Activated CD8-positive, alpha-beta T cell treated with anti-CD3 and anti-CD28 coated beads for 36 hours (primary cell): ENCODE data around the gene GLIPR1. TPM values are rescaled to one million over a fixed set of nuclear protein-coding genes. Genes with fewer than 3 reads are reported as not detected.

Experiments used
- ATAC-seq: fragments of 200-7000 bp; cut with Tn5 transposase; one replicate; pipeline ENCODE4 v1.10.0; 2021; ENCODE audit warnings: mild to moderate bottlenecking, moderate library complexity
- CTCF ChIA-PET: fragments of 350-600 bp; sonication (Branson Sonifier 250); formaldehyde crosslinking; loops from one replicate; lab custom pipeline; 2021; ENCODE audit warnings: antibody characterized with exemption; lab: Charles Lee
- POLR2A ChIA-PET: fragments of 350-600 bp; sonication (Branson Sonifier 250); formaldehyde crosslinking; loops from one replicate; lab custom pipeline; 2021; ENCODE audit warnings: antibody characterized with exemption; lab: Charles Lee
- DNase-seq: peaks from one replicate; pipeline ENCODE4 v3.0.0-alpha.2; 2020
- H3K27ac Mint-ChIP-seq: one replicate; pipeline ENCODE4 v1.8.0; 2021; ENCODE audit warnings: mild to moderate bottlenecking, mixed read lengths
- H3K27me3 Mint-ChIP-seq: one replicate; pipeline ENCODE4 v1.8.0; 2021; ENCODE audit warnings: mixed read lengths
- H3K36me3 Mint-ChIP-seq: one replicate; pipeline ENCODE4 v1.8.0; 2021; ENCODE audit warnings: low read depth, mixed read lengths
- H3K4me1 Mint-ChIP-seq: one replicate; pipeline ENCODE4 v1.8.0; 2021; ENCODE audit warnings: low read depth, mixed read lengths
- H3K4me3 Mint-ChIP-seq: one replicate; pipeline ENCODE4 v1.8.0; 2021; ENCODE audit warnings: mild to moderate bottlenecking, moderate library complexity, mixed read lengths
- H3K9me3 Mint-ChIP-seq: one replicate; pipeline ENCODE4 v1.8.0; 2021; ENCODE audit warnings: mixed read lengths
- intact Hi-C: fragments of 100-400 bp; cut with micrococcal nuclease; formaldehyde crosslinking; loops from one replicate; pipeline ENCODE4 v1.10.0; 2022
- total RNA-seq, 2 experiments: library from RNA; stranded (reverse); gene quantifications; one replicate each; pipeline ENCODE4 v1.2.3, GENCODE V29; 2021
- TF ChIP-seq, protein P1 (sequence below): fragments of 200-600 bp; IDR thresholded peaks from one replicate; pipeline ENCODE4 v1.8.0; 2022; ENCODE audit warnings: antibody characterized with exemption, mild to moderate bottlenecking

The GLIPR1 gene
- total RNA-seq, 2 experiments from 2014 or later: 15.9 to 18.6 TPM

DNA sequence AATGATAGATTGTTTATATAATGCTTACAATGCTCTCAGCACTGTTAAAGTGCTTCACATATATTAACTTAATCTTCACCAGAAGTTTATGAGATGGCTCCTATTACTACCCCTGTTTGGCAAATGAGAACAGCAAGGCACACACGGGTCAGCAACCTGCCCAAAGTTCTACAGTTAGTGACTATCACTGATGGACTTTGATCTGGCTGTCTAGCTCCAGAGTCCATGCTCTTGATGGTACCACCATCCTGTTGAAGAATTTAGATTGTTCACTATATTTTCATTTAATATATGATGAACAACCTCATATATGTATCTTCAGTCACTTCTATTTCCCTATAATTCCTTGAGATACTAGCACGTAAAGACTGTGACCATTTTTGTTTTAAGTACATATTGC is 10.6 kb downstream of the GLIPR1 start:
- peaks cover 34% of the 10 kb centered on the region for H3K4me1 Mint-ChIP-seq
- H3K9me3 Mint-ChIP-seq: no peaks in the 10 kb centered on the region
- TF ChIP-seq, protein P1, sequence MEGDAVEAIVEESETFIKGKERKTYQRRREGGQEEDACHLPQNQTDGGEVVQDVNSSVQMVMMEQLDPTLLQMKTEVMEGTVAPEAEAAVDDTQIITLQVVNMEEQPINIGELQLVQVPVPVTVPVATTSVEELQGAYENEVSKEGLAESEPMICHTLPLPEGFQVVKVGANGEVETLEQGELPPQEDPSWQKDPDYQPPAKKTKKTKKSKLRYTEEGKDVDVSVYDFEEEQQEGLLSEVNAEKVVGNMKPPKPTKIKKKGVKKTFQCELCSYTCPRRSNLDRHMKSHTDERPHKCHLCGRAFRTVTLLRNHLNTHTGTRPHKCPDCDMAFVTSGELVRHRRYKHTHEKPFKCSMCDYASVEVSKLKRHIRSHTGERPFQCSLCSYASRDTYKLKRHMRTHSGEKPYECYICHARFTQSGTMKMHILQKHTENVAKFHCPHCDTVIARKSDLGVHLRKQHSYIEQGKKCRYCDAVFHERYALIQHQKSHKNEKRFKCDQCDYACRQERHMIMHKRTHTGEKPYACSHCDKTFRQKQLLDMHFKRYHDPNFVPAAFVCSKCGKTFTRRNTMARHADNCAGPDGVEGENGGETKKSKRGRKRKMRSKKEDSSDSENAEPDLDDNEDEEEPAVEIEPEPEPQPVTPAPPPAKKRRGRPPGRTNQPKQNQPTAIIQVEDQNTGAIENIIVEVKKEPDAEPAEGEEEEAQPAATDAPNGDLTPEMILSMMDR: no peak
- H3K27ac Mint-ChIP-seq: no peak overlapping the region
- CTCF ChIA-PET: no interaction called here
- no peak for ATAC-seq
- no peak overlapping the region for H3K4me3 Mint-ChIP-seq
- intact Hi-C loops: no loop called here
- H3K36me3 Mint-ChIP-seq: peaks cover 19% of the 10 kb centered on the region
- no peaks in the 10 kb centered on the region for H3K27me3 Mint-ChIP-seq
- DNase-seq: no peak
- POLR2A ChIA-PET: no interaction called here

DNA sequence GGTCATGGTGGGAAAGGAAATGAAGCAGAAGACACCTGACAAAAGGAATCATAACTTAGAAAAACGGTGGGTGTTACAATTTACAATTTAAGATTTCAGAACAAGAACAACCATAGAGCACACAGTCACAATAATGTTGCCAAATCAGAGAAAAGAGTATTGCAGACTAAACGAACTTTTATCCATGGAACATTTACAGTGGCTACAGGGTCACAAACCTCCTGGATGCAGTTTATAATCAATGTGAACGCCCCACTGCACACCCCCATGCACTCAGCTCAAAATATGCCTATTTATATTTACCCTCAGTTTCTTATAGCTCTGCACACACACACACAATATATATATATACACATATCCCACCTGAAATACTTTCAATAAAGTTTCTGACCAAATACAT is 22.9 kb downstream of the GLIPR1 start:
- Mint-ChIP-seq H3K4me1 (peaks cover 21% of the 10 kb centered on the region), H3K27me3 (no peaks in the 10 kb centered on the region), H3K9me3 (no peaks in the 10 kb centered on the region), H3K4me3 (no peak overlapping the region), H3K36me3 (peaks cover 44% of the 10 kb centered on the region), H3K27ac (no peak overlapping the region)
- ChIA-PET POLR2A (interaction anchor here (0.6 kb wide), 2 partner anchors 114 to 246 kb away, joined by 3 read pairs; no protein-coding TSS in a partner anchor), CTCF (interaction anchor here (2.0 to 3.9 kb wide), 2 partner anchors 19 to 113 kb away, joined by 13 to 44 read pairs; partner anchors contain the start of gene GLIPR1L2)
- DNase-seq: no peak
- ATAC-seq: no peak
- intact Hi-C loops: no loop called here
- TF ChIP-seq, protein P1: no peak

DNA sequence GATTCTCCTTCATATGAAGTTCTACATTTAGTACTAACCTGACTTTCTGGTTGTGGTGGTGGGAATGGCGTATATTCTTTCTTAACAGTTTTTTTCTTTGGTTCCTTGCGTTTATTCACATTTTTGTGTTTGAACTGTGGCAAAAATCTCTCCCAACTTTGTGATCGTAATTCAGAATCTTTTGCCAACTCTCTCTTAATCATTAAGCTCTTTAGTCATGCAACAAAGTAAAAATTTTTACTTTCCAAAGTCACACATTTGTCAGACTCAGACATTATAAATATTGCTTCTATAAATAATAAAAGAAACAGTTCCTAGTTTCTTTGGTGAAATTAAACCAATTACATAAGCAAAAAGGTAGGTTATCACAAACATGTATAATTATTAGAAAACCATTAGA is 23.3 kb downstream of the GLIPR1 start:
- H3K36me3 Mint-ChIP-seq: peaks cover 42% of the 10 kb centered on the region
- intact Hi-C loops: no loop called here
- no peaks in the 10 kb centered on the region for H3K27me3 Mint-ChIP-seq
- POLR2A ChIA-PET: no interaction called here
- no peak for DNase-seq
- TF ChIP-seq, protein P1: no peak
- H3K9me3 Mint-ChIP-seq: no peaks in the 10 kb centered on the region
- H3K4me3 Mint-ChIP-seq: no peak overlapping the region
- H3K27ac Mint-ChIP-seq: no peak overlapping the region
- CTCF ChIA-PET: interaction anchor here (2.0 to 3.9 kb wide), 3 partner anchors 19 to 169 kb away, joined by 13 to 44 read pairs (median 17); partner anchors contain the start of genes GLIPR1L1 and GLIPR1L2
- no peak for ATAC-seq
- H3K4me1 Mint-ChIP-seq: peaks cover 22% of the 10 kb centered on the region

DNA sequence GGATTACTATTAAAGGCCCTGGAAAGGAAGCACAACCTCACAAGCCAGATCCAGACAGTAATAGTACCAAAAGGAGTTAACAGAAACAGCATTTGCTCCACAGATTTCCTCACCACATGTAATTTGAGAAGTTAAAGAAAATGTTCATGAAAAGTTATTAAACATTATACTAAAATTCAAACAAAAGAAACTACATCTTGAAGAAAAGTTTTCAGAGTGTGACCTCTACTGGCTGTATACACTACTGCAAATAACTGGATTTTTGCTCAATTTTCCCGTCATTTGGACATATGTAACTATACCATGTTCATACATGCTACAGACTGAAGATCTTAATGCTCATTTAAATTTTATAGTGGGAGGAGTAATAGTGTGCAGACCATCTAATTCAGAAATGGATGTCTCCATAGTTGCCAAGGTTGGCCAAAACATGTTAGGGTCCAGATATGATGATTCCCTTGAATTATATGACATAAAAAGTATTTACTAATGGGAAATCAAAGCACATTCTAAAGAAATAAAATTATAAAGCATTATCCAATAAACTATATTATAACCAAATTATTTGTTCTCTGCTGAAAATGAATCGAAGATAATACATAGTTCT is 25.3 kb downstream of the GLIPR1 start:
- CTCF ChIA-PET: interaction anchor here (1.1 to 3.9 kb wide), 5 partner anchors 21 to 171 kb away, joined by 4 to 44 read pairs (median 13); partner anchors contain the start of genes GLIPR1L1 and GLIPR1L2
- peaks cover 35% of the 10 kb centered on the region for H3K4me1 Mint-ChIP-seq
- intact Hi-C loops: loop anchor here (5.0 kb wide), 1 partner anchor 114 kb away; the partner anchor contains the start of gene GLIPR1L2
- ATAC-seq: peak; percentile 70
- TF ChIP-seq, protein P1: peak; percentile 74
- H3K27me3 Mint-ChIP-seq: no peaks in the 10 kb centered on the region
- no peak for DNase-seq
- H3K4me3 Mint-ChIP-seq: no peak overlapping the region
- peak overlapping the region; percentile 57 for H3K27ac Mint-ChIP-seq
- H3K9me3 Mint-ChIP-seq: no peaks in the 10 kb centered on the region
- peaks cover 44% of the 10 kb centered on the region for H3K36me3 Mint-ChIP-seq
- POLR2A ChIA-PET: no interaction called here

DNA sequence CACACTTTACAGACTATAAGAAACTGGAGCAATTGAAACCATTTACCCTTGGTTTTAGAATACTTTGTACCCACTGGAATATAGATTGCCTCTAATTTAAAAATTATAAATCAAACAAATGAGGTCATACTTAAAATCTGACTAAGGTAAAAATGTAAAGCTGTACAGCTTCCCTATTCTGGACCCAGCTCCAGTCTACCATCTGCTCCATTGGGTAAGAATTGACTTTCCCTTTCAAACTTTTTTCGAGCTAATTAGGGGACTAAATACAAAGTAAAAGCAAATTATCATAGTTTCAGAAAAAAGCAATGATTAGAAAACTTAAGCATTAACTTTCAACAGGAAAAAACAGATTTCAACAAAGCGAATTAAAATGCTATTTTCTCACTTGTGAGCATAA is 26.5 kb downstream of the GLIPR1 start:
- ChIA-PET CTCF (interaction anchor here (1.0 to 2.0 kb wide), 5 partner anchors 12 to 819 kb away, joined by 3 to 17 read pairs (median 5); partner anchors contain the start of gene GLIPR1L2), POLR2A (no interaction called here)
- Mint-ChIP-seq H3K27ac (peak overlapping the region; percentile 14), H3K4me1 (peaks cover 39% of the 10 kb centered on the region), H3K27me3 (no peaks in the 10 kb centered on the region), H3K9me3 (peaks cover 3% of the 10 kb centered on the region), H3K4me3 (no peak overlapping the region), H3K36me3 (peaks cover 44% of the 10 kb centered on the region)
- intact Hi-C loops: loop anchor here (5.0 kb wide), 1 partner anchor 115 kb away; the partner anchor contains the start of gene GLIPR1L2
- TF ChIP-seq, protein P1: no peak
- DNase-seq (no peak), ATAC-seq (no peak)
